ENCODE data around the gene MMP28. TPM values are rescaled to one million over a fixed set of nuclear protein-coding genes. Genes with fewer than 3 reads are reported as not detected.

Gene MMP28
- total RNA-seq, 1 donor from 2014 or later: 44.6 TPM

DNA sequence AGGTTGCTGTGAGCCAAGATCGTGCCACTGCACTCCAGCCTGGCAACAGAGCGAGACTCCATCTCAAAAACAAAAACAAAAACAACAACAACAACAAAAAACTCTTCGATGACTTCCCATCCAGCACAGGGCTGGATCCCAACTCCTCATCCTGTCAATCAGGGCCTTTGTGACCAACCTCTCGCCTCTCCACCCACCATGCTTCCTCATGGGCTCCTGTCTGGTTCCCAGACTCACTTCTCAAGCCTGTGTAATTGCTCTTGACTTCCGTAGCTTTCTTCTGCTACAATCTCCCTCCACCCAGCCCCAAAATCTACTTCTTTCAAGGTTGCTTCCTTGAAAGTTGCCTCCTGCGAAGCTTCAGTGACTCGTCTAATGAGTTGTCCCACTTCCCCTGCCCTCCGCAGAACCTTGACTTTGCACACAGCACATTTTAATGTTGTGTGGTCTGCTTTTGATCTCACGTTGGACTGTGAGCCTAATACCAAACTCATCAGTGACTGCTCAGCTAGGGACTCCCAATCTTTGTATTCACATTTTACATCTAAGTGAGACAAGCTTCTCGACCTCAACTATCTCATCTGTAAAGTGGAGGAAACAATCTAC is 64.9 kb downstream of the MMP28 start:
- intact Hi-C loops (cut with DNase I): loop anchor here (5.0 kb wide), 2 partner anchors 33 to 48 kb away; no protein-coding TSS in a partner anchor
- H3K27me3 ChIP-seq: no peaks in the 10 kb centered on the region
- peaks cover 0 to 6% of the 10 kb centered on the region in 2 donors for H3K36me3 ChIP-seq
- TF ChIP-seq, protein P1, sequence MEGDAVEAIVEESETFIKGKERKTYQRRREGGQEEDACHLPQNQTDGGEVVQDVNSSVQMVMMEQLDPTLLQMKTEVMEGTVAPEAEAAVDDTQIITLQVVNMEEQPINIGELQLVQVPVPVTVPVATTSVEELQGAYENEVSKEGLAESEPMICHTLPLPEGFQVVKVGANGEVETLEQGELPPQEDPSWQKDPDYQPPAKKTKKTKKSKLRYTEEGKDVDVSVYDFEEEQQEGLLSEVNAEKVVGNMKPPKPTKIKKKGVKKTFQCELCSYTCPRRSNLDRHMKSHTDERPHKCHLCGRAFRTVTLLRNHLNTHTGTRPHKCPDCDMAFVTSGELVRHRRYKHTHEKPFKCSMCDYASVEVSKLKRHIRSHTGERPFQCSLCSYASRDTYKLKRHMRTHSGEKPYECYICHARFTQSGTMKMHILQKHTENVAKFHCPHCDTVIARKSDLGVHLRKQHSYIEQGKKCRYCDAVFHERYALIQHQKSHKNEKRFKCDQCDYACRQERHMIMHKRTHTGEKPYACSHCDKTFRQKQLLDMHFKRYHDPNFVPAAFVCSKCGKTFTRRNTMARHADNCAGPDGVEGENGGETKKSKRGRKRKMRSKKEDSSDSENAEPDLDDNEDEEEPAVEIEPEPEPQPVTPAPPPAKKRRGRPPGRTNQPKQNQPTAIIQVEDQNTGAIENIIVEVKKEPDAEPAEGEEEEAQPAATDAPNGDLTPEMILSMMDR (IDR thresholded peaks at IDR 0.05): no peak
- no peak for DNase-seq (ENCODE audit: low spot score in 2 of 2)
- no peak overlapping the region for H3K27ac ChIP-seq
- peaks cover 0 to 14% of the 10 kb centered on the region in 2 donors for H3K4me1 ChIP-seq
- H3K9me3 ChIP-seq: no peaks in the 10 kb centered on the region
- no peak overlapping the region for H3K4me3 ChIP-seq

DNA sequence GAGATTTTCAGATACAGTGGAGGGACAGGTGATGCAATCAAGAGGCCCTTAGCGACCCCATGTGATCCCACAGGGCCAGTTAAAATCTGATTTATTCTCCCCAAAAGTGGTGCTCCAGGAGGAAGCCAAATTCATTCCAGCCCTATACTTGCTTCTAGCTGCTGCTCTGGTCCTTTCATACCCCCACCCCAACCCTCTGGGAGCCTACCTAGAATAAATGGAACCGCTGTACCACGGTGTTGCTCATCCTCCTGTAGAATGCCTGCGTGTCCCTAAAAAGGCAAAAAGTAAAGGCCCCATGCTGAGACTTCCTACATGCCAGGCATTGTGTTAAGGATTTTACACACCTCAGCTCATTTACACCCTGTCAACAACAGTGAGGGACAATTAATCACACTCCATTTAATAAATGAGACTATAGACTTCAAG is 66.0 kb downstream of the MMP28 start:
- Histone ChIP-seq H3K4me1 (peaks cover 0 to 14% of the 10 kb centered on the region in 2 donors), H3K9me3 (no peaks in the 10 kb centered on the region), H3K36me3 (peaks cover 7 to 17% of the 10 kb centered on the region in 2 donors), H3K27ac (no peak overlapping the region), H3K4me3 (no peak overlapping the region), H3K27me3 (no peaks in the 10 kb centered on the region)
- intact Hi-C loops (cut with DNase I): no loop called here
- no peak for DNase-seq (ENCODE audit: low spot score in 2 of 2)
- TF ChIP-seq, protein P1 (IDR thresholded peaks at IDR 0.05): no peak

DNA sequence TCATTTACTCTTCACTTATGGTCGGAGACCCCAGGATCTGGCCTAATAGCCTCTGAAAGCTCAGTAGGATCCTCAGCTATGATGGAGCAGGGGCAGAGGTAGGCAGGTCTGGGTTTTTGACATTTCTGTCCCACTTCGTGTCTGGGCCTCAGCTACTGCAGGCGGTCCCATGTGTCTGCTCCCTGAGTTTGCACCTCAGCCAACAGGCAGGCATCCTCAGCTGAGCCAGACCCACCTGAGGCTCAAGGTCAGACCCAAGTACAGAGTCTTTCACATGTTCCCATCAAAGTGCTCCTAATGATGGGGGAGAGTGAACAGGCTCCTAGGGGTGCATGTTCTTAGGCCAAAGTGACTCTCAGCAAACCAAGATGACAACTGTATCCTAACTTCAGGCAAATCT is 66.9 kb downstream of the MMP28 start:
- Histone ChIP-seq H3K4me1 (peaks cover 0 to 14% of the 10 kb centered on the region in 2 donors), H3K27me3 (no peaks in the 10 kb centered on the region), H3K27ac (no peak overlapping the region), H3K4me3 (no peak overlapping the region), H3K36me3 (peaks cover 16 to 25% of the 10 kb centered on the region in 2 donors), H3K9me3 (no peaks in the 10 kb centered on the region)
- intact Hi-C loops (cut with DNase I): no loop called here
- TF ChIP-seq, protein P1 (IDR thresholded peaks at IDR 0.05): no peak
- DNase-seq (ENCODE audit: low spot score in 2 of 2): no peak

DNA sequence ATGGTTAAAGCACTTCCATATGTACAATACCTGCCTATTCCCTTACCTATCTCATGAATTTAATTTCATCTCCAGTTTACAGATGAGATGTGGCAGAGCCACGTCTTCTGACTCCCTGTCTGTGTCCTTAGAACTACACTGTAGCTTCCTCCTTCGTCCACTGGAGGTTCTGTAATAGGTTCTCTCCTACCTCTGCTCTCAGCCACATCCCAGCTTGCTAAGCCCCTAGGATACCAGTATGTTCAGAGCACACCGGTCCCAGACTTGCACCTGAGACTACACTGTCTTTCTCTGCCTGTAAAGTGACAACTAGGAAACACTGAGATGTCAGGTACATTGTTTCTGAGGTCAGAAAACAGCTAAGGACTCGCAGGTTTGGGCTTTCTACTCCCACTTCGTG is 67.8 kb downstream of the MMP28 start:
- Histone ChIP-seq H3K36me3 (peaks cover 23 to 35% of the 10 kb centered on the region in 2 donors), H3K4me1 (peaks cover 0 to 13% of the 10 kb centered on the region in 2 donors), H3K4me3 (no peak overlapping the region), H3K9me3 (no peaks in the 10 kb centered on the region), H3K27ac (no peak overlapping the region), H3K27me3 (no peaks in the 10 kb centered on the region)
- TF ChIP-seq, protein P1 (IDR thresholded peaks at IDR 0.05): no peak
- intact Hi-C loops (cut with DNase I): no loop called here
- DNase-seq (ENCODE audit: low spot score in 2 of 2): no peak

DNA sequence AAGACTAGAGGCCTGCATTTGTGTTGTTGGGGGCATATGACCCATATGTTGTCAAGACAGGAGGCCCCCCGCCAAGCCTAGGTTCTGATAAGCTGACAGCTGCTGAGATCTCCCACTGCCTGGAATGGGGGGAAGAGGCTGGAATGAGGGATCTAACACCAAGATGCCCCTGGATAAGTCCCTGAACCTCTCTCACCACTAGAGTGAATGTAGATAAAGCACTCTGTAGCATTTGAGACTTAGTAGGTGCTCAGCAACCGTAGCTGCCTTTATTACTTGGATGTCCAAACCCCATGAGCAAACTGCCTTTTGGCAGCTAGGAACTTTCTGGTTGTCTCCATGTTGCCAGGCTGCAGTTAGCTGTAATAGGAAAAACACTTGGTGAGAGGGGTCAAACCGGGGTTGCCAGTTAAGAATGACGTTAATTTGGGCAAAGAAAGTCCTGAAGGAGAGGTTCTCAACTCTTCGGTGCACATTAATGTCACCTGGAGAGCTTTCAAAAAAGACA is 68.4 kb downstream of the MMP28 start:
- intact Hi-C loops (cut with DNase I): no loop called here
- TF ChIP-seq, protein P1 (IDR thresholded peaks at IDR 0.05): no peak
- H3K27ac ChIP-seq: no peak overlapping the region
- H3K4me3 ChIP-seq: no peak overlapping the region
- peaks cover 25 to 38% of the 10 kb centered on the region in 2 donors for H3K36me3 ChIP-seq
- no peak for DNase-seq (ENCODE audit: low spot score in 2 of 2)
- peaks cover 0 to 10% of the 10 kb centered on the region in 2 donors for H3K4me1 ChIP-seq
- H3K9me3 ChIP-seq: no peaks in the 10 kb centered on the region
- no peaks in the 10 kb centered on the region for H3K27me3 ChIP-seq
